GM19240 (cell line): ENCODE results near the gene XRCC1.
"Not testable (repeated sequence)": the region's sequence is repeated elsewhere in the genome, so short reads cannot be mapped to it uniquely, and the experiment has no call there.

Experiments used
- DNase-seq: peaks from one replicate; pipeline ENCODE4 v3.0.0; 2011; ENCODE audit warnings: low spot score; ENCODE audit not compliant: insufficient read length

Gene XRCC1

GRCh38 chr19:43546581-43546980, 28.7 kb downstream of the XRCC1 start:
- no peak for DNase-seq

- DNase-seq: no peak
These were observed 29.3 kb downstream of the XRCC1 start for GRCh38 chr19:43545981-43546380.

GRCh38 chr19:43545276-43545675, 30.1 kb downstream of the XRCC1 start:
- no peak for DNase-seq

GRCh38 chr19:43544077-43544476, 31.2 kb downstream of the XRCC1 start:
- no peak for DNase-seq

- no peak for DNase-seq
These were observed 33.2 kb downstream of the XRCC1 start for GRCh38 chr19:43541920-43542650.

- no peak for DNase-seq
These were observed 34.9 kb downstream of the XRCC1 start for GRCh38 chr19:43540381-43540780.

- DNase-seq: no peak
These were observed 36.4 kb downstream of the XRCC1 start for GRCh38 chr19:43538922-43539321.

- DNase-seq: no peak
These were observed 40.2 kb downstream of the XRCC1 start for GRCh38 chr19:43534816-43535761.

GRCh38 chr19:43534305-43534815, 41.0 kb downstream of the XRCC1 start:
- DNase-seq: no peak

- DNase-seq: peak; percentile 96
These were observed 41.6 kb downstream of the XRCC1 start for GRCh38 chr19:43533546-43534304.

GRCh38 chr19:43532962-43533545, 42.3 kb downstream of the XRCC1 start, which contains the start of gene ZNF575:
TSS of gene ZNF575 (plus strand) at chr19:43533188. CDS start at chr19:43534423, 1,235 bp downstream.
- DNase-seq: peak; percentile 86

- peak; percentile 31 for DNase-seq
These were observed 42.8 kb downstream of the XRCC1 start for GRCh38 chr19:43532571-43532961.

- no peak for DNase-seq
These were observed 47.3 kb downstream of the XRCC1 start for GRCh38 chr19:43527860-43528622.

GRCh38 chr19:43526884-43527859, 48.2 kb downstream of the XRCC1 start, which contains the start of gene ETHE1:
TSS of gene ETHE1 (minus strand) at chr19:43527201. CDS start at chr19:43527177, 24 bp downstream.
- DNase-seq: peak; percentile 45

- DNase-seq: no peak
These were observed 49.2 kb downstream of the XRCC1 start for GRCh38 chr19:43525836-43526771.

GRCh38 chr19:43524922-43525835, 50.1 kb downstream of the XRCC1 start:
- no peak for DNase-seq

- DNase-seq: not testable (repeated sequence)
These were observed 51.6 kb downstream of the XRCC1 start for GRCh38 chr19:43523696-43524095.
